Mammary epithelial cell (primary cell): ENCODE data around the gene FBLN2.

Experiments
- CTCF ChIP-seq, 2 donors: IDR thresholded peaks in 1 of 2; conservative IDR thresholded peaks in 1 of 2; 2 replicates each; pipeline ENCODE4 v1.5.1; 2011 to 2012; ENCODE audit warnings: inconsistent platforms in 2 of 2, low read length in 2 of 2, mild to moderate bottlenecking in 2 of 2, control low read depth in 1 of 2, low read depth in 1 of 2; ENCODE audit not compliant: insufficient read depth in 1 of 2; ENCODE audit errors: extremely low read depth in 1 of 2
- EZH2 ChIP-seq: IDR thresholded peaks from 2 replicates; pipeline ENCODE4 v1.6.1; 2012; ENCODE audit warnings: low read length, inconsistent platforms, borderline replicate concordance

- TF ChIP-seq CTCF (conservative IDR thresholded peaks at IDR 0.05 in 1 of 2, IDR thresholded peaks at IDR 0.05 in 1 of 2; ENCODE audit: extremely low read depth in 1 of 2, insufficient read depth in 1 of 2, low read depth in 1 of 2, low read length in 2 of 2), result no peak
- TF ChIP-seq EZH2, result no peak
These were observed 3.8 kb upstream of the FBLN2 start for GRCh38 chr3:13544951-13545651.
